ENCODE measurements around the gene FAM169A. TPM values are rescaled to one million over a fixed set of nuclear protein-coding genes. Genes with fewer than 3 reads are reported as not detected.
"Not testable (repeated sequence)": the region's sequence is repeated elsewhere in the genome, so short reads cannot be mapped to it uniquely, and the experiment has no call there.

The FAM169A gene
- polyA plus RNA-seq, 2 donors = 0.28 to 0.29 TPM

GRCh38 chr5:74772359-74772758 is 93.8 kb downstream of the FAM169A start:
- Histone ChIP-seq H3K4me3 (ENCODE audit: low read depth in 1 of 2, low read length in 2 of 2) (no peak overlapping the region), H3K27ac (ENCODE audit: low read depth in 2 of 2, low read length in 1 of 2) (no peak overlapping the region), H3K27me3 (ENCODE audit: control insufficient read depth in 1 of 2, insufficient read depth in 2 of 2, low read length in 2 of 2) (no peaks in the 10 kb centered on the region), H3K9me3 (ENCODE audit: control insufficient read depth in 2 of 2, insufficient read depth in 1 of 2, low read depth in 1 of 2, low read length in 1 of 2) (no peaks in the 10 kb centered on the region), H3K4me1 (ENCODE audit: control insufficient read depth in 2 of 2, insufficient read depth in 2 of 2, low read length in 1 of 2) (no peaks in the 10 kb centered on the region), H3K36me3 (ENCODE audit: control insufficient read depth in 2 of 2, insufficient read depth in 2 of 2, low read length in 1 of 2) (peaks cover 0 to 3% of the 10 kb centered on the region in 2 donors)
- WGBS, 2 donors = 70 to 79% methylated on average over 7 of the region's 7 CpGs

- WGBS, 2 donors = 0% methylated on average over 9 of the region's 9 CpGs
- peak overlapping the region; percentile 88 to 100 for H3K4me3 ChIP-seq (ENCODE audit: low read depth in 1 of 2, low read length in 2 of 2)
- peak overlapping the region; percentile 77 to 92 for H3K27ac ChIP-seq (ENCODE audit: low read depth in 2 of 2, low read length in 1 of 2)
- no peaks in the 10 kb centered on the region for H3K36me3 ChIP-seq (ENCODE audit: control insufficient read depth in 2 of 2, insufficient read depth in 2 of 2, low read length in 1 of 2)
- H3K4me1 ChIP-seq (ENCODE audit: control insufficient read depth in 2 of 2, insufficient read depth in 2 of 2, low read length in 1 of 2) = peaks cover 0 to 4% of the 10 kb centered on the region in 2 donors
- no peaks in the 10 kb centered on the region for H3K9me3 ChIP-seq (ENCODE audit: control insufficient read depth in 2 of 2, insufficient read depth in 1 of 2, low read depth in 1 of 2, low read length in 1 of 2)
- H3K27me3 ChIP-seq (ENCODE audit: control insufficient read depth in 1 of 2, insufficient read depth in 2 of 2, low read length in 2 of 2) = no peaks in the 10 kb centered on the region
These were observed 98.6 kb downstream of the FAM169A start for GRCh38 chr5:74767579-74767913.

GRCh38 chr5:74766849-74767578 is 99.2 kb downstream of the FAM169A start, which contains the start of the genes GFM2 and NSA2:
Gene GFM2, minus strand, starts transcription at chr5:74767117. Its CDS starts 3,375 bp downstream, at chr5:74763742.
Gene NSA2, plus strand, starts transcription at chr5:74767249. Its CDS starts 112 bp downstream, at chr5:74767361.
- Histone ChIP-seq H3K27ac (ENCODE audit: low read depth in 2 of 2, low read length in 1 of 2) (peak within 1 kb of the TSS; percentile 77 to 92), H3K27me3 (ENCODE audit: control insufficient read depth in 1 of 2, insufficient read depth in 2 of 2, low read length in 2 of 2) (no peaks in the 10 kb centered on the region), H3K9me3 (ENCODE audit: control insufficient read depth in 2 of 2, insufficient read depth in 1 of 2, low read depth in 1 of 2, low read length in 1 of 2) (no peaks in the 10 kb centered on the region), H3K4me3 (ENCODE audit: low read depth in 1 of 2, low read length in 2 of 2) (peak within 1 kb of the TSS; percentile 88 to 100), H3K4me1 (ENCODE audit: control insufficient read depth in 2 of 2, insufficient read depth in 2 of 2, low read length in 1 of 2) (peaks cover 0 to 4% of the 10 kb centered on the region in 2 donors), H3K36me3 (ENCODE audit: control insufficient read depth in 2 of 2, insufficient read depth in 2 of 2, low read length in 1 of 2) (no peaks in the 10 kb centered on the region)
- WGBS, 2 donors = 0% methylated on average over 54 of the region's 54 CpGs

- H3K4me1 ChIP-seq (ENCODE audit: control insufficient read depth in 2 of 2, insufficient read depth in 2 of 2, low read length in 1 of 2) = peaks cover 0 to 4% of the 10 kb centered on the region in 2 donors
- 0 to 1% methylated on average over 10 of the region's 10 CpGs for WGBS, 2 donors
These were observed 99.8 kb downstream of the FAM169A start for GRCh38 chr5:74766418-74766848.

GRCh38 chr5:74765929-74766328 is 100.3 kb downstream of the FAM169A start:
- 66 to 71% methylated on average over 27 of the region's 27 CpGs for WGBS, 2 donors
- Histone ChIP-seq H3K27ac (ENCODE audit: low read depth in 2 of 2, low read length in 1 of 2) (no peak overlapping the region), H3K36me3 (ENCODE audit: control insufficient read depth in 2 of 2, insufficient read depth in 2 of 2, low read length in 1 of 2) (no peaks in the 10 kb centered on the region), H3K9me3 (ENCODE audit: control insufficient read depth in 2 of 2, insufficient read depth in 1 of 2, low read depth in 1 of 2, low read length in 1 of 2) (no peaks in the 10 kb centered on the region), H3K4me1 (ENCODE audit: control insufficient read depth in 2 of 2, insufficient read depth in 2 of 2, low read length in 1 of 2) (peaks cover 0 to 4% of the 10 kb centered on the region in 2 donors), H3K27me3 (ENCODE audit: control insufficient read depth in 1 of 2, insufficient read depth in 2 of 2, low read length in 2 of 2) (no peaks in the 10 kb centered on the region), H3K4me3 (ENCODE audit: low read depth in 1 of 2, low read length in 2 of 2) (peak overlapping the region; percentile 39 to 100)

More at GRCh38 chr5:74766418-74766848, 99.8 kb downstream of the FAM169A start:
- no peaks in the 10 kb centered on the region for H3K9me3 ChIP-seq (ENCODE audit: control insufficient read depth in 2 of 2, insufficient read depth in 1 of 2, low read depth in 1 of 2, low read length in 1 of 2)
- peak overlapping the region; percentile 77 to 92 for H3K27ac ChIP-seq (ENCODE audit: low read depth in 2 of 2, low read length in 1 of 2)
- no peaks in the 10 kb centered on the region for H3K36me3 ChIP-seq (ENCODE audit: control insufficient read depth in 2 of 2, insufficient read depth in 2 of 2, low read length in 1 of 2)
- H3K4me3 ChIP-seq (ENCODE audit: low read depth in 1 of 2, low read length in 2 of 2) = peak overlapping the region; percentile 88 to 100
- H3K27me3 ChIP-seq (ENCODE audit: control insufficient read depth in 1 of 2, insufficient read depth in 2 of 2, low read length in 2 of 2) = no peaks in the 10 kb centered on the region

- Histone ChIP-seq H3K27me3 (ENCODE audit: control insufficient read depth in 1 of 2, insufficient read depth in 2 of 2, low read length in 2 of 2) (no peaks in the 10 kb centered on the region), H3K36me3 (ENCODE audit: control insufficient read depth in 2 of 2, insufficient read depth in 2 of 2, low read length in 1 of 2) (no peaks in the 10 kb centered on the region), H3K27ac (ENCODE audit: low read depth in 2 of 2, low read length in 1 of 2) (no peak overlapping the region), H3K9me3 (ENCODE audit: control insufficient read depth in 2 of 2, insufficient read depth in 1 of 2, low read depth in 1 of 2, low read length in 1 of 2) (no peaks in the 10 kb centered on the region), H3K4me3 (ENCODE audit: low read depth in 1 of 2, low read length in 2 of 2) (no peak overlapping the region), H3K4me1 (ENCODE audit: control insufficient read depth in 2 of 2, insufficient read depth in 2 of 2, low read length in 1 of 2) (peaks cover 0 to 4% of the 10 kb centered on the region in 2 donors)
- WGBS, 2 donors = 53 to 64% methylated on average over 9 of the region's 9 CpGs
These were observed 101.0 kb downstream of the FAM169A start for GRCh38 chr5:74765201-74765600.

- Histone ChIP-seq H3K36me3 (ENCODE audit: control insufficient read depth in 2 of 2, insufficient read depth in 2 of 2, low read length in 1 of 2) (no peaks in the 10 kb centered on the region), H3K27ac (ENCODE audit: low read depth in 2 of 2, low read length in 1 of 2) (no peak overlapping the region), H3K4me1 (ENCODE audit: control insufficient read depth in 2 of 2, insufficient read depth in 2 of 2, low read length in 1 of 2) (peaks cover 0 to 4% of the 10 kb centered on the region in 2 donors), H3K9me3 (ENCODE audit: control insufficient read depth in 2 of 2, insufficient read depth in 1 of 2, low read depth in 1 of 2, low read length in 1 of 2) (no peaks in the 10 kb centered on the region), H3K27me3 (ENCODE audit: control insufficient read depth in 1 of 2, insufficient read depth in 2 of 2, low read length in 2 of 2) (no peaks in the 10 kb centered on the region), H3K4me3 (ENCODE audit: low read depth in 1 of 2, low read length in 2 of 2) (no peak overlapping the region)
These were observed 102.7 kb downstream of the FAM169A start for GRCh38 chr5:74763504-74763903.

- 82 to 86% methylated on average over 2 of the region's 2 CpGs for whole genome bisulfite sequencing, 2 donors
- peaks cover 0 to 2% of the 10 kb centered on the region in 2 donors for H3K36me3 ChIP-seq (ENCODE audit: control insufficient read depth in 2 of 2, insufficient read depth in 2 of 2, low read length in 1 of 2)
- no peaks in the 10 kb centered on the region for H3K9me3 ChIP-seq (ENCODE audit: control insufficient read depth in 2 of 2, insufficient read depth in 1 of 2, low read depth in 1 of 2, low read length in 1 of 2)
- no peaks in the 10 kb centered on the region for H3K27me3 ChIP-seq (ENCODE audit: control insufficient read depth in 1 of 2, insufficient read depth in 2 of 2, low read length in 2 of 2)
- H3K4me3 ChIP-seq (ENCODE audit: low read depth in 1 of 2, low read length in 2 of 2) = no peak overlapping the region
- peaks cover 0 to 4% of the 10 kb centered on the region in 2 donors for H3K4me1 ChIP-seq (ENCODE audit: control insufficient read depth in 2 of 2, insufficient read depth in 2 of 2, low read length in 1 of 2)
- no peak overlapping the region for H3K27ac ChIP-seq (ENCODE audit: low read depth in 2 of 2, low read length in 1 of 2)
These were observed 103.6 kb downstream of the FAM169A start for GRCh38 chr5:74762599-74762998.

GRCh38 chr5:74761241-74761640 is 104.9 kb downstream of the FAM169A start:
- WGBS, 2 donors = 72 to 87% methylated on average over 1 of the region's 1 CpG
- Histone ChIP-seq H3K4me1 (ENCODE audit: control insufficient read depth in 2 of 2, insufficient read depth in 2 of 2, low read length in 1 of 2) (peaks cover 0 to 4% of the 10 kb centered on the region in 2 donors), H3K4me3 (ENCODE audit: low read depth in 1 of 2, low read length in 2 of 2) (no peak overlapping the region), H3K9me3 (ENCODE audit: control insufficient read depth in 2 of 2, insufficient read depth in 1 of 2, low read depth in 1 of 2, low read length in 1 of 2) (no peaks in the 10 kb centered on the region), H3K27ac (ENCODE audit: low read depth in 2 of 2, low read length in 1 of 2) (no peak overlapping the region), H3K27me3 (ENCODE audit: control insufficient read depth in 1 of 2, insufficient read depth in 2 of 2, low read length in 2 of 2) (no peaks in the 10 kb centered on the region), H3K36me3 (ENCODE audit: control insufficient read depth in 2 of 2, insufficient read depth in 2 of 2, low read length in 1 of 2) (peaks cover 2 to 5% of the 10 kb centered on the region in 2 donors)

GRCh38 chr5:74748742-74749141 is 117.4 kb downstream of the FAM169A start:
- not testable (repeated sequence) for H3K27ac ChIP-seq (ENCODE audit: low read depth in 2 of 2, low read length in 1 of 2); H3K27me3 ChIP-seq (ENCODE audit: control insufficient read depth in 1 of 2, insufficient read depth in 2 of 2, low read length in 2 of 2); H3K4me1 ChIP-seq (ENCODE audit: control insufficient read depth in 2 of 2, insufficient read depth in 2 of 2, low read length in 1 of 2); H3K9me3 ChIP-seq (ENCODE audit: control insufficient read depth in 2 of 2, insufficient read depth in 1 of 2, low read depth in 1 of 2, low read length in 1 of 2); H3K36me3 ChIP-seq (ENCODE audit: control insufficient read depth in 2 of 2, insufficient read depth in 2 of 2, low read length in 1 of 2); H3K4me3 ChIP-seq (ENCODE audit: low read depth in 1 of 2, low read length in 2 of 2)
- 96 to 97% methylated on average over 4 of the region's 4 CpGs for WGBS, 2 donors

Measured in esophagus (tissue), 2 donors.